ENCODE results near the gene TPMT.

Gene TPMT

DNA sequence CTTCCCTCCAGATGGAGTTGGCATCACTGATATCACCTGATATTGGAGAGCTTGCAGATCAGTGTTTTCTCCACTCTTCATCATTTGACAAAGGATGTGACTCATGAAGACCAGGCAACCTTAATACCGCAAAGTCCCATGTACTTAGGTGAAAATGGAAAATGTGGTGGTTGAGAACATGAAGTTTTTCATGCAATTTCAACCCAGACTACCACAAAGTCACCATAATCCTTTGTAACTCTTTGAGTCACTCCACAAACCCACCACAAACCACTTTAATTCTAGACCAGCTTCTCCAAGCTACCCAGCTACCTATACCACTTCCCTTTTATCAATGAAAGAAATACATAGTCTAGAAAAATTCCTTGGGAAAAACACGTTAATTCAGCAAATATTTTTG lies 39.5 kb downstream of the TPMT start:
- DNase-seq (ENCODE audit: low spot score): no peak

- DNase-seq (ENCODE audit: low spot score): no peak
Observed at GRCh38 chr6:18110162-18110561, 44.7 kb downstream of the TPMT start.

DNA sequence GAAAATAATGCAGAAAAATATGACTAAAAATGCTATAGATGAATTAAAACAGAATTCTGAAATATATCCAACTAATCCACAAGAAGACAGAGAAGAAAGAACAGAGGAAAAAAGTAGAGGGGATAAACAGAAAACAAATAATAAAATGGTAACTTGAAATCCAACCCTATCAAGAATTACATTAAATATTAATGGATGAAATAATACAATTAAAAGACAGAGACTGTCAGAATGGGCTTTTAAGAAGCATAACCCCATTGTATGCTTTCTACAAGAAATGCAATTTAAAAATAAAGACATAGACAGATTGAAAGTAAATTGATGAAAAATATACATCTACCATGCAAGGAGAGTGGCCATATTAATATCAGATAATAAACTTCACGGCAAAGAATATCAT lies 47.8 kb downstream of the TPMT start:
- DNase-seq (ENCODE audit: low spot score): no peak

- no peak for DNase-seq (ENCODE audit: low spot score)
Observed at GRCh38 chr6:18102783-18103509, 51.9 kb downstream of the TPMT start.

GRCh38 chr6:18101873-18102272 lies 53.0 kb downstream of the TPMT start:
- DNase-seq (ENCODE audit: low spot score): peak; percentile 22

GRCh38 chr6:18101271-18101670 lies 53.6 kb downstream of the TPMT start:
- DNase-seq (ENCODE audit: low spot score): no peak

GRCh38 chr6:18100296-18100695 lies 54.6 kb downstream of the TPMT start:
- DNase-seq (ENCODE audit: low spot score): peak; percentile 97

GRCh38 chr6:18099511-18099910 lies 55.4 kb downstream of the TPMT start:
- DNase-seq (ENCODE audit: low spot score): no peak

GRCh38 chr6:18096423-18096822 lies 58.5 kb downstream of the TPMT start:
- DNase-seq (ENCODE audit: low spot score): no peak

- DNase-seq (ENCODE audit: low spot score): no peak
Observed at GRCh38 chr6:18091382-18091781, 63.5 kb downstream of the TPMT start.

DNA sequence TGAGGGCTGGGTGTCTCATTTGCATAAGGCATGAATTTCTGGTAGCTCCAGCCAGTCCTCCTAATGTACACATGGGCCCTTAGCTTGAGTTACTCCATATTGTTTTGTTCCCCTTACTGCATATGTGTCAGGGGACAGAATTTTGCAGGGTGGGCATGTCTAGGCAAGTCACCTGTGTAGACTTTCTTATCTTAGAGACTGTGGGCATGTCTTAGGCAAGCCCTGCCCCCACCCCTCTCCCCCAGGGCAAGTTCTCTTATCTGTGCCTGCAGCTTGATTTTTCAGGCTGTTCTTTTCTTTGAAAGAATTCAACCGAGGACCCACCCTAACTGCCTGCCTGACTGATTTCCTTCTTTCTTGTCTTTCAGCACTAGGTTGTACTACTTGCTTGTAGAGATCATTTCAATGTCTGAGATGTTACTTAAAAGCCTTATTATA lies 64.5 kb downstream of the TPMT start:
- no peak for DNase-seq (ENCODE audit: low spot score)

DNA sequence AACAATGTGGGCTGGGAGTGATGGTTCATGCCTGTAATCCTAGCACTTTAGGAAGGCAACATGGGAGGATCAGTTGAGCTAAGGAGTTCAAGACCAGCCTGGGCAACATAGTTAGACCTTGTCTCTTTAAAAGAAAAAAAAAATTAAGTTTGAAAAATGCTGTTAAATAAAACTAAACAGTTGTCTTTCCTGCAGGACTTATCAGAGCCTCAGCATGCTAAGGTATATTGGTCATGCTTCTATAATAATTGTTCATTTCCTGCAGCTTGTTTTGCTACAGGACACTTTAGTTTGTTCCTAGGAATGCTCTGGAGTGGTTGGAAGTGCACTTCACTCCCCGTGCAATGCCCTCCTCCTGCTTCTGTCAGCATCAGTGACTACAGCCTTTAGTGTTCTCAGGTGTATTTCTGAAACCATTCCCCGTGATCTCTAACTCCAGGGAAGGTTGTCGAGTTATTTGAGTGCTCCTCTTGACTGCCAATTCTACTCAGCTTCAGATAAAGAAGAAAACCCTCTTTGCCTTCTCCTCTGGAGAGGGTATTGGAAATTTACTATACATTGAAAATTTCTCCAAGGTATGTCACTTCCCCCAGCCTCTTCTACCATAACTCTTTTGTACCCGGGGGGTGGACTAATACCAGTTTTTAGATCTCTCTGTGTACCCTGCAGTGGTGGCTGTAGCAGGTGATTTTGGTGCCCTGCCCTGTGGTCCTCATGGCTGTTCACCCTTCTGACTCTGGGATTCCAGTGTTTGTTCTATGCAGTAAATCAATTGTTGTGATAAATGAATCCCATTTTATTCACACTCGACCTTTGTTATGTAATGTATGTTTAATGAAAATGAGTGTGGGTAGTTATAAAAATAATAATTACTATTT lies 66.2 kb downstream of the TPMT start:
- DNase-seq (ENCODE audit: low spot score): no peak

DNA sequence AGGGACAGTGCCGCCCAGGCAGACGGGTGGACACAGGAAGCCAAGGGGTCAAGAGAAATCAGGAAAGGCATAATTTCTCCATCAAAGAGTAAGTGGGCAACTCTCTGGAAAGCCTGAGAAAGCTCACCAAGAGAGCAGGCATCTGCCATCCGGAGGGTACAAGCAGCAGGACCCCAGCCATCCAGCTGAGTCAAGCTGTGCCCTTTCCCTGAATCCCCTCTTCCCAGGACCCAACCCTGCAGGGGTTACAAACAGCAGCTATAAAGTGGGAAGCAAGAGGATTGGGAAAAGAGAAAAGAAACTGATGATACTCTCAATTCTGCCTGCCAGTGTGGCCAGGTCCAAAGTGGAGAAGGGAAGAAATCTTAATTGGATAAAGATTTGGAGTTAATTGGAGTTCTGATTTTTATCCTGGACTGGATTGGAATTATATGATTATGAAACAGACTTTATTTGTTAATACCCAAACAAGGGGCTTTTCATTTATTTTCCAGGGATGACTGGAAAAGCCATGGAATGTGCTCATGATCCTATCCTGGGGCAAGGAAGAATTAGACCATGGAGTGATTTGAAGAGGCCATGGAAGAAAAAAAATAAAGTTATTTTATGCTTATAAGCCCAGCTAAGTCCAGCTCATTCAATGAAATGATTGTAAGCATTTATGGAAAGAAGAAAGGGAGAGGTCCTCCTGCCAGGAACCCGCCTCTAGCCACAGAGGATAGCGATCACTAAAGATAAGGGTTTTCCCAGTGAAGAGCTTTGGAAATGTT lies 67.3 kb downstream of the TPMT start:
- DNase-seq (ENCODE audit: low spot score): no peak

DNA sequence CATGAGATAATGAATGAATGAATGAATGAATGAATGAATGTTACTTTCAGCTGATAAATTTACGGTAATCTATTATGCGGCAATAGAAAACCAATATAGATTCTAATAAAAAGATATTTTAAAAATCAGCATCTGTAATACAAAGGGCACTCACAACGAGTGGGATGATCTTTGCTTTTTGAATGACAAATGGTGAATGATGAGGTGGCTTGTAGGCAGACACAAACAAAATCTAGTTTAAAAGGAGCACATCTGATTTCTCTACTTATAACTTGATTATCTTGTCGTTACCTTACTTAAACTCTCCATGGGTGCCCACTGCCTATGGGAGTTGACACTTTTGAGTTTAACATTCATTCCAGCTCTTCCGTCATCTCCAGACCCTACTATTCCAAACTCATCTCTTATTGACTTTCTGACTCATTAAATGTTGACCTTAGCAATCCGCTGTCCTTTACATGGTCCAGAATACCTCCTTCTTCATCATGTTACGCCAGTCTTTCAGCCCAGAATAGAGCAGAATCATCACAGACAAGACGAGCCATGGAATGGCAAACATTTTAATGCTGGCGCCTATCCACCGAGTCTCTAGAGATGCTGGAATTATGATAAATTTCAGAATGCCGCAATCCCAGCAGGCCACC lies 73.7 kb downstream of the TPMT start:
- DNase-seq (ENCODE audit: low spot score): no peak

GRCh38 chr6:18080544-18080943 lies 74.3 kb downstream of the TPMT start:
- no peak for DNase-seq (ENCODE audit: low spot score)

DNA sequence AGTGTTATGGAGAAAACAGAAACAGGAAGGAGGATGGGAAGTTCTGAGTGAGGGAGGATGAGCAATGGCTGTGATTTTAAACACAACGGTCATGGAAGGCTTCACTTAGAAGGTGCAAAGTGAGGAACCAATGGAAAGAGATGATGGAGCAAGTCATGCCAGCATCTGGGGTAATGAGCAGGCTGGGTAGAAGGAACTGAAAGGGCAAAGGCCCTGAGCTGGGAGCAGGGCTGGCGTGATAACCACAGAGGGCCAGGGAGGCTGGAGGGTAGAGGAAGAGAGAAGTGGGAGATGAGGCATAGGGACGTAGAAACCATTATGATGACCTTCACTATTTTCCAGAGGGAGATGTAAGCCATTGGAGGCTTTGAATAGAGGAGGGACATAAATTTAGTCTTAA lies 76.0 kb downstream of the TPMT start:
- DNase-seq (ENCODE audit: low spot score): no peak
